GM12878 (cell line): Measurements from ENCODE around the gene NCKAP5. TPM values are rescaled to one million over a fixed set of nuclear protein-coding genes. Genes with fewer than 3 reads are reported as not detected.

Experiments
- ATAC-seq: fragments of 200-7000 bp; cut with Tn5 transposase; 3 replicates; pipeline ENCODE4 v1.9.1; 2020; ENCODE audit warnings: mild to moderate bottlenecking, moderate library complexity
- BruUV-seq: library from RNA; stranded (reverse); fragments of 400-500 nt; replicated peaks from 2 replicates; lab custom pipeline; 2021; lab: Mats Ljungman, UMichigan
- CTCF ChIA-PET: fragments of 300-600 bp; sonication (Branson Sonifier 250); formaldehyde crosslinking; extraction: SDS; loops from one replicate; lab custom pipeline; 2021; ENCODE audit warnings: inconsistent platforms; lab: Yijun Ruan, JAX
- POLR2A ChIA-PET: fragments of 350-600 bp; formaldehyde crosslinking; extraction: SDS; loops from one replicate; lab custom pipeline; 2021; ENCODE audit warnings: inconsistent platforms; lab: Charles Lee
- RAD21 ChIA-PET: fragments of 300-600 bp; sonication (Branson Sonifier 250); formaldehyde crosslinking; loops from one replicate; lab custom pipeline; 2023; ENCODE audit warnings: antibody characterized with exemption; ENCODE audit not compliant: unreplicated experiment; lab: Charles Lee
- SMC1A ChIA-PET: fragments of 300-600 bp; sonication (Branson Sonifier 250); formaldehyde crosslinking; loops from one replicate; lab custom pipeline; 2023; ENCODE audit not compliant: unreplicated experiment, uncharacterized antibody; lab: Charles Lee
- DNase-seq: peaks from one replicate; pipeline ENCODE4 v3.0.0-alpha.2; 2011; ENCODE audit warnings: low read depth, low spot score
- FAIRE-seq: peaks from 3 replicates; lab custom pipeline; 2011; peaks lifted over from hg19 to GRCh38; lab: Jason Lieb, UNC
- H2AFZ ChIP-seq: 2 replicates; pipeline ENCODE4 v1.6.0; 2011; ENCODE audit warnings: low read depth, low read length, control low read depth; ENCODE audit not compliant: control insufficient read depth
- H3K27ac ChIP-seq: 2 replicates; pipeline ENCODE4 v1.5.1; 2011; ENCODE audit warnings: control low read depth; ENCODE audit not compliant: control insufficient read depth, insufficient read depth
- H3K27me3 ChIP-seq, 2 experiments: replicated peaks in 1 of 2; 2 replicates each; pipeline versions ENCODE4 v1.6.0 to v1.6.1; 2011; ENCODE audit warnings: low read length in 1 of 2; ENCODE audit not compliant: control insufficient read depth in 2 of 2, insufficient read depth in 2 of 2
- H3K36me3 ChIP-seq, 2 experiments: 2 replicates each; pipeline ENCODE4 v1.5.1; 2011; ENCODE audit warnings: low read length in 1 of 2; ENCODE audit not compliant: control insufficient read depth in 2 of 2, insufficient read depth in 2 of 2
- H3K4me1 ChIP-seq: 2 replicates; pipeline ENCODE4 v1.6.1; 2011; ENCODE audit warnings: mild to moderate bottlenecking, low read length, moderate library complexity, mixed read lengths; ENCODE audit not compliant: control insufficient read depth, insufficient read depth
- H3K4me2 ChIP-seq: 2 replicates; pipeline ENCODE4 v1.6.0; 2011; ENCODE audit warnings: control low read depth; ENCODE audit not compliant: control insufficient read depth, insufficient read depth
- H3K4me3 ChIP-seq: fragments of 200-600 bp; sonication (generic); 2 replicates; pipeline ENCODE4 v1.5.1; 2016
- H3K79me2 ChIP-seq: 2 replicates; pipeline ENCODE4 v1.6.0; 2011; ENCODE audit warnings: low read length; ENCODE audit not compliant: control insufficient read depth, insufficient read depth
- H3K9ac ChIP-seq: 2 replicates; pipeline ENCODE4 v1.8.0; 2011; ENCODE audit warnings: low read length, control low read depth, mixed read lengths; ENCODE audit not compliant: control insufficient read depth, insufficient read depth
- H3K9me3 ChIP-seq: replicated peaks from 3 replicates; pipeline ENCODE4 v1.5.1; 2011; ENCODE audit warnings: mild to moderate bottlenecking, low read length; ENCODE audit not compliant: control insufficient read depth, insufficient read depth
- H4K20me1 ChIP-seq: 2 replicates; pipeline ENCODE4 v1.6.0; 2011; ENCODE audit not compliant: control insufficient read depth, insufficient read depth
- BACH1 ChIP-seq: fragments of 450-650 bp; IDR thresholded peaks from 2 replicates; pipeline ENCODE4 v1.6.1; 2017; ENCODE audit warnings: mild to moderate bottlenecking, borderline replicate concordance
- BHLHE40 ChIP-seq, 2 experiments: fragments of 450-650 bp in 1 of 2; IDR thresholded peaks; 2 replicates each; pipeline ENCODE4 v1.6.1; 2011 to 2017; ENCODE audit warnings: low read depth in 2 of 2, borderline replicate concordance in 1 of 2, improper control_type of control experiment in 1 of 2, low read length in 1 of 2, mild to moderate bottlenecking in 1 of 2
- CBX5 ChIP-seq: sonication (generic); IDR thresholded peaks from 2 replicates; pipeline ENCODE4 v1.6.1; 2016; ENCODE audit warnings: low read depth, moderate library complexity, mild to moderate bottlenecking, inconsistent platforms
- CHD1 ChIP-seq: IDR thresholded peaks from 2 replicates; pipeline ENCODE4 v1.6.1; 2012; ENCODE audit warnings: low read depth, low read length, improper control_type of control experiment
- CHD2 ChIP-seq: IDR thresholded peaks from 2 replicates; pipeline ENCODE4 v1.6.1; 2011; ENCODE audit warnings: low read depth, low read length, improper control_type of control experiment, borderline replicate concordance
- CHD4 ChIP-seq: fragments of 200-600 bp; sonication (generic); IDR thresholded peaks from 2 replicates; pipeline ENCODE4 v1.6.1; 2016; ENCODE audit warnings: mild to moderate bottlenecking
- EED ChIP-seq: sonication (generic); IDR thresholded peaks from 2 replicates; pipeline ENCODE4 v1.6.1; 2016; ENCODE audit warnings: antibody characterized with exemption, low read depth
- KDM1A ChIP-seq: fragments of 200-600 bp; sonication (generic); IDR thresholded peaks from 2 replicates; pipeline ENCODE4 v1.6.1; 2016; ENCODE audit warnings: borderline replicate concordance
- MAX ChIP-seq: IDR thresholded peaks from 2 replicates; pipeline ENCODE4 v1.6.1; 2012; ENCODE audit warnings: low read depth, low read length, improper control_type of control experiment
- NFYA ChIP-seq: IDR thresholded peaks from 2 replicates; pipeline ENCODE4 v1.6.1; 2011; ENCODE audit warnings: low read depth, mild to moderate bottlenecking, low read length, improper control_type of control experiment, borderline replicate concordance
- NFYB ChIP-seq: IDR thresholded peaks from 2 replicates; pipeline ENCODE4 v1.6.1; 2011; ENCODE audit warnings: low read depth, mild to moderate bottlenecking, low read length, improper control_type of control experiment, moderate library complexity; ENCODE audit not compliant: insufficient read depth
- NR2C2 ChIP-seq: IDR thresholded peaks from 2 replicates; pipeline ENCODE4 v1.6.1; 2011; ENCODE audit warnings: borderline replicate concordance, low read depth; ENCODE audit not compliant: control insufficient read depth, insufficient read length
- PKNOX1 ChIP-seq: fragments of 450-650 bp; IDR thresholded peaks from 2 replicates; pipeline ENCODE4 v1.6.1; 2016; ENCODE audit warnings: mild to moderate bottlenecking
- POLR2AphosphoS2 ChIP-seq: IDR thresholded peaks from 2 replicates; pipeline ENCODE4 v1.6.1; 2011; ENCODE audit warnings: low read depth, mild to moderate bottlenecking, low read length, improper control_type of control experiment, moderate library complexity
- SPI1 ChIP-seq: IDR thresholded peaks from 2 replicates; pipeline ENCODE4 v1.6.1; 2011; ENCODE audit warnings: low read depth, mild to moderate bottlenecking, low read length, moderate library complexity, borderline replicate concordance; ENCODE audit not compliant: insufficient read depth
- TARDBP ChIP-seq: IDR thresholded peaks from 2 replicates; pipeline ENCODE4 v1.6.1; 2016; ENCODE audit warnings: borderline replicate concordance
- ZBTB11 ChIP-seq: fragments of 450-650 bp; formaldehyde crosslinking; IDR thresholded peaks from 2 replicates; pipeline ENCODE4 v1.5.0; 2022; ENCODE audit warnings: mild to moderate bottlenecking, missing genetic modification characterization
- WGBS: methylation state at CpG from one replicate; pipeline ENCODE4 v1.1.6; 2016; ENCODE audit warnings: low lambda C conversion rate; ENCODE audit not compliant: insufficient replicate concordance, insufficient coverage; ENCODE audit errors: missing lambda C conversion rate; 5-methylcytosine and 5-hydroxymethylcytosine counted together
- in situ Hi-C: fragments of 300-500 bp; cut with MboI; formaldehyde crosslinking; loops from 9 replicates; pipeline ENCODE4 v1.14.3; 2018; ENCODE audit warnings: mixed read lengths
- intact Hi-C: fragments of 100-400 bp; cut with micrococcal nuclease; formaldehyde crosslinking; loops from one replicate; pipeline ENCODE4 v1.14.2; 2022; ENCODE audit not compliant: unreplicated experiment
- polyA plus RNA-seq, 11 experiments: library from polyadenylated mRNA; depleted of rRNA in 4 of 11; unstranded in 6 of 11; stranded (reverse) in 5 of 11; fragments of >200 nt; fragmentation: Nextera tagmentation in 4 of 11; fragmentation: Illumina TruSeq in 1 of 11; extraction: Ambion mirVana in 4 of 11; extraction: Trizol in 1 of 11; gene quantifications; 1 replicate in 1 of 11; 2 replicates in 10 of 11; pipeline versions ENCODE4 v1.2.1 to v1.2.3, GENCODE V29; 2011 to 2016; ENCODE audit warnings: inconsistent platforms in 2 of 11, missing spikeins in 2 of 11, low read depth in 1 of 11
- total RNA-seq, 4 experiments: library from RNA; depleted of rRNA in 3 of 4; stranded (reverse); fragments of >200 nt in 3 of 4; fragmentation: Illumina TruSeq in 1 of 4; extraction: Trizol in 1 of 4; gene quantifications; 2 replicates each; pipeline versions ENCODE4 v1.2.1 to v1.2.3, GENCODE V29; 2013 to 2021

NCKAP5 gene
- total and polyA plus RNA-seq, 10 of the 15 experiments (the other 5 are each of a cell fraction or from before 2014, with no cell fraction given), result 0.06 to 0.44 (median 0.16) TPM

GRCh38 chr2:133040170-133040569 is 528.1 kb downstream of the NCKAP5 start:
- no peaks in the 10 kb centered on the region for H3K27me3 ChIP-seq
- intact Hi-C loops, result no loop called here
- H3K36me3 ChIP-seq, result no peaks in the 10 kb centered on the region
- in situ Hi-C loops, result no loop called here
- DNase-seq (no peak), FAIRE-seq (no peak), ATAC-seq (no peak)
- no peak overlapping the region for H3K4me3 ChIP-seq
- ChIA-PET CTCF (no interaction called here), SMC1A (no interaction called here), POLR2A (no interaction called here), RAD21 (no interaction called here)
- no TSS peak for BruUV-seq
- no peaks in the 10 kb centered on the region for H3K9me3 ChIP-seq
- TF ChIP-seq CHD2 (no peak), NR2C2 (no peak), NFYB (no peak), CBX5 (no peak), POLR2AphosphoS2 (no peak), BACH1 (no peak), KDM1A (no peak), CHD1 (no peak), BHLHE40 (IDR thresholded peaks at IDR 0.05; ENCODE audit: borderline replicate concordance in 1 of 2, low read depth in 2 of 2, low read length in 1 of 2) (no peak), MAX (no peak), PKNOX1 (no peak), NFYA (no peak), ZBTB11 (no peak), CHD4 (no peak), EED (no peak), TARDBP (no peak), SPI1 (no peak)
- no peaks in the 10 kb centered on the region for H3K4me1 ChIP-seq
- no peak overlapping the region for H2AFZ ChIP-seq
- no peak overlapping the region for H3K4me2 ChIP-seq
- no peaks in the 10 kb centered on the region for H4K20me1 ChIP-seq
- H3K79me2 ChIP-seq, result no peaks in the 10 kb centered on the region
- no peak overlapping the region for H3K27ac ChIP-seq
- 23% methylated on average over 4 of the region's 4 CpGs for WGBS
- no peak overlapping the region for H3K9ac ChIP-seq
